ENCODE measurements around the gene GAB1. TPM values are rescaled to one million over a fixed set of nuclear protein-coding genes. Genes with fewer than 3 reads are reported as not detected.

The GAB1 gene
- total and polyA plus RNA-seq, 12 donors: 4.1 to 58.2 (median 29.0) TPM

DNA sequence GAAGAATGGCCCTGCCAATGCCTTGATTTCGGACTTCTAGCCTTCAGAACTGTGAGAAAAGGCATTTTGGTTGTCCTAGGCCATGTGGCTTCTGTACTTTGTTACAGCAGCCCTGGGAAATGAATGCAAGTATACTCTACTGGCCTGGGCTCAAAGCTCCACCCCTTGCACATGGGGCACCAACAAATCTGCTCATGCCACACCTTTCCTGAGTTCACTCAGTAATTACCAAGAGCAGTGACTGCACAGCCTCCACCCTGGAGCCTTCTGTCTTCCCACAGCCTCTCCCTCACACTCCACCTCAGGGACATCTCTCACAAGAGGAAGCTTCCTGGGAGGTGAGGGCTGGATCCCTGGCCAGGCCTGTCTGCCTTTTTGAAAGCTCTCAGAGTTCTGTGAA lies 29.1 kb upstream of the GAB1 start:
- H3K4me3 ChIP-seq: no peak overlapping the region
- no peak for DNase-seq
- intact Hi-C loops (cut with DNase I): no loop called here
- H3K27me3 ChIP-seq: no peaks in the 10 kb centered on the region
- no peaks in the 10 kb centered on the region for H3K9me3 ChIP-seq (replicated peaks in 1 of 3)
- 63 to 92% (median 82%) methylated on average over 1 of the region's 1 CpG for WGBS, 4 donors
- TF ChIP-seq, protein P1, sequence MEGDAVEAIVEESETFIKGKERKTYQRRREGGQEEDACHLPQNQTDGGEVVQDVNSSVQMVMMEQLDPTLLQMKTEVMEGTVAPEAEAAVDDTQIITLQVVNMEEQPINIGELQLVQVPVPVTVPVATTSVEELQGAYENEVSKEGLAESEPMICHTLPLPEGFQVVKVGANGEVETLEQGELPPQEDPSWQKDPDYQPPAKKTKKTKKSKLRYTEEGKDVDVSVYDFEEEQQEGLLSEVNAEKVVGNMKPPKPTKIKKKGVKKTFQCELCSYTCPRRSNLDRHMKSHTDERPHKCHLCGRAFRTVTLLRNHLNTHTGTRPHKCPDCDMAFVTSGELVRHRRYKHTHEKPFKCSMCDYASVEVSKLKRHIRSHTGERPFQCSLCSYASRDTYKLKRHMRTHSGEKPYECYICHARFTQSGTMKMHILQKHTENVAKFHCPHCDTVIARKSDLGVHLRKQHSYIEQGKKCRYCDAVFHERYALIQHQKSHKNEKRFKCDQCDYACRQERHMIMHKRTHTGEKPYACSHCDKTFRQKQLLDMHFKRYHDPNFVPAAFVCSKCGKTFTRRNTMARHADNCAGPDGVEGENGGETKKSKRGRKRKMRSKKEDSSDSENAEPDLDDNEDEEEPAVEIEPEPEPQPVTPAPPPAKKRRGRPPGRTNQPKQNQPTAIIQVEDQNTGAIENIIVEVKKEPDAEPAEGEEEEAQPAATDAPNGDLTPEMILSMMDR (IDR thresholded peaks at IDR 0.05): no peak
- no peak for TF ChIP-seq POLR2A (IDR thresholded peaks at IDR 0.05)
- H3K4me1 ChIP-seq (replicated peaks in 1 of 2): no peaks in the 10 kb centered on the region
- no peak overlapping the region for H3K27ac ChIP-seq
- no peaks in the 10 kb centered on the region for H3K36me3 ChIP-seq (replicated peaks in 1 of 2)

DNA sequence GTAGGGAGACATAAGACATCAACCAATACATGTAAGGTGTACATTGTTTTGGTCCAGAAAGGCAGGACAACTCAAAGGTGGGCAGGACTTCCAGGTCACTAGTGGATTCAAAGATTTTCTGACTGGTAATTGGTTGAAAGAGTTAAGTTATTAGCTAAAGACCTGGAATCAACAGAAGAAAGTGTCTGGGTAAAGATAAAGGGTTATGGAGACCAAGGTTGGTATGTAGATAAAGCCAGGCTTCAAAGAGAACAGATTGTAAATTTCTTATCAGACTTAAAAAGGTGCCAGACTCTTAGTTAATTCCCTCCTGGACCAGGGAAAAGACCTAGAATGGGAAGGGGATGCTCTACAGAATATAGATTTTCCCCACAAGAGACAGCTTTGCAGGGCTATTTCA lies 28.3 kb upstream of the GAB1 start:
- H3K9me3 ChIP-seq (replicated peaks in 1 of 3): no peaks in the 10 kb centered on the region
- TF ChIP-seq, protein P1 (IDR thresholded peaks at IDR 0.05): no peak
- TF ChIP-seq POLR2A (IDR thresholded peaks at IDR 0.05): no peak
- no peak overlapping the region for H3K4me3 ChIP-seq
- H3K27ac ChIP-seq: no peak overlapping the region
- no peaks in the 10 kb centered on the region for H3K27me3 ChIP-seq
- no peaks in the 10 kb centered on the region for H3K4me1 ChIP-seq (replicated peaks in 1 of 2)
- no peak for DNase-seq
- intact Hi-C loops (cut with DNase I): no loop called here
- H3K36me3 ChIP-seq (replicated peaks in 1 of 2): no peaks in the 10 kb centered on the region

GRCh38 chr4:143311924-143312323 lies 24.8 kb upstream of the GAB1 start:
- no peak for DNase-seq
- no peaks in the 10 kb centered on the region for H3K4me1 ChIP-seq (replicated peaks in 1 of 2)
- no peaks in the 10 kb centered on the region for H3K36me3 ChIP-seq (replicated peaks in 1 of 2)
- intact Hi-C loops (cut with DNase I): no loop called here
- no peak for TF ChIP-seq POLR2A (IDR thresholded peaks at IDR 0.05)
- TF ChIP-seq, protein P1 (IDR thresholded peaks at IDR 0.05): no peak
- WGBS, 4 donors: 83 to 89% (median 89%) methylated on average over 3 of the region's 3 CpGs
- H3K4me3 ChIP-seq: no peak overlapping the region
- H3K9me3 ChIP-seq (replicated peaks in 1 of 3): no peaks in the 10 kb centered on the region
- no peaks in the 10 kb centered on the region for H3K27me3 ChIP-seq
- H3K27ac ChIP-seq: no peak overlapping the region

- H3K4me1 ChIP-seq (replicated peaks in 1 of 2): no peaks in the 10 kb centered on the region
- no peak for TF ChIP-seq POLR2A (IDR thresholded peaks at IDR 0.05)
- TF ChIP-seq, protein P1 (IDR thresholded peaks at IDR 0.05): no peak
- H3K27me3 ChIP-seq: no peaks in the 10 kb centered on the region
- H3K36me3 ChIP-seq (replicated peaks in 1 of 2): no peaks in the 10 kb centered on the region
- 80 to 89% (median 88%) methylated on average over 1 of the region's 1 CpG for WGBS, 4 donors
- H3K4me3 ChIP-seq: no peak overlapping the region
- DNase-seq: no peak
- no peak overlapping the region for H3K27ac ChIP-seq
- no peaks in the 10 kb centered on the region for H3K9me3 ChIP-seq (replicated peaks in 1 of 3)
- intact Hi-C loops (cut with DNase I): no loop called here
Measured at GRCh38 chr4:143313521-143313920, 23.2 kb upstream of the GAB1 start.
